Activated CD8-positive, alpha-beta memory T cell treated with anti-CD3 and anti-CD28 coated beads for 48 hours (primary cell): ENCODE results near the gene JAG1.
A peak's percentile ranks its signal among the peaks of the same experiment; 100 is the strongest.

ENCODE experiments used
- DNase-seq, 3 experiments: peaks; one replicate each; pipeline ENCODE4 v3.0.0-alpha.2; 2020; ENCODE audit warnings: low read depth in 2 of 3, low spot score in 2 of 3

The JAG1 gene

DNA sequence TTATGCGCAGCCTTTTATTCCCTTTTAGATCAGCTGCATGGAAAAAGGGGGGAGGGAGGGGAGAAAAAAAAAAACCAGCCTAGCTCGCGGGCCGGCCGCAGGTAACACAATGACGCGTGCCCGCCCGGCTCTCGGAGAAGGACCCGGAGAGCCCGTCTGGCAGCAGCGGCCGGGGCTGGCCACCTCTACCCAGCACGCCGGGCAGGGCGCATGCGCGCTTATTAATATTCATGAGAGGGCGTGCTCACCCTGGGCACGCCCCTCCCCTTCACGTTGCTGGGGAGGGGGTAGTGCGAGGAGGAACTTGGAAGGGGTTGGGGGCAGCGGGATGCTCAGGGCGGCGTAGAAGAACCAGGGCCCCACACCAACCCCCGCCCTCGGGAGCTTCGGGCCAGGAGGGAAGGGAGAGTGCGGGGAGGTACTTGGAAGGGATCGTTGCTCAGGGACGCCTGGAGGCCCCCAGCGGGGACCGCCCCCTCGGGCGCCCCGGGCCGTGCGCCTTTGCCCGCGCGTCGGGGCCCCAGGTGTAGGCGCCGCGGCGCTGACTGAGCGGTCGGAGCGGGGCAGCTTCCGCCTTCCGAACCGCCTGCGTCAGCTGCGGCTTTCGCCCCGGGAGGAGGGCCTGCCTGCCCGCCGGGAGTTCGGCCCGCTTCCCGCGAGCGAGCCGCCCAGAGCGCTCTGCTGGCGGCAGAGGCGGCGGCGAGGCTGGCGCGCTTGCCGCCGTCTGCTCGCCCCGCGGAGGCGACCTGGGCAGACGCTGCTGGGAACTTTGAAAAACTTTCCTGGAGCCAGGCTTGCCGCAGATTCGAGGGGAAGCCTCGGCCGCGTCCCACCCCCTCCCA lies at the start of gene JAG1:
TSS of gene JAG1 (minus strand) at position 158 of the 842 bp plus-strand sequence. CDS start 469 bp downstream, outside the sequence.
- peak; percentile 43 to 52 (median 47) for DNase-seq

DNA sequence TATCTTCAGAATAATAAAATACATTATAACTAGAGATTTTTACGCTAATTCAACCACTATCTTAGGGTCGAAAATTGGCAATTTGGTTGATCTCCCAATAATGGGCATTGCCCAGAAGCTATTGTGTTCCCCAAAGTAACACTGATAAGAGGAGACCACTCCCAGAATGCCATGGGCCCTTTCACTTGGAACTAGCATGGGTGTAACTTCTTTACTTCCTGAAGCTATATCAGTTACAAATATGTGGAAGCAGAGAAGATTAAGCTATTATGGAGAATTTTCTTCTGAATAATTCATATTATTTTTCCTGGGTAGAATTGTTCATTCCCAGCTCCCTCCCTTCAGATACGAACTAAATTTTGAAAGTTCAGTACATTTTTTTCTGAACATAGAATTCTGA lies 48.2 kb upstream of the JAG1 start:
- DNase-seq = no peak

- no peak for DNase-seq
Observed at GRCh38 chr20:10721137-10721896, 47.5 kb upstream of the JAG1 start.

DNA sequence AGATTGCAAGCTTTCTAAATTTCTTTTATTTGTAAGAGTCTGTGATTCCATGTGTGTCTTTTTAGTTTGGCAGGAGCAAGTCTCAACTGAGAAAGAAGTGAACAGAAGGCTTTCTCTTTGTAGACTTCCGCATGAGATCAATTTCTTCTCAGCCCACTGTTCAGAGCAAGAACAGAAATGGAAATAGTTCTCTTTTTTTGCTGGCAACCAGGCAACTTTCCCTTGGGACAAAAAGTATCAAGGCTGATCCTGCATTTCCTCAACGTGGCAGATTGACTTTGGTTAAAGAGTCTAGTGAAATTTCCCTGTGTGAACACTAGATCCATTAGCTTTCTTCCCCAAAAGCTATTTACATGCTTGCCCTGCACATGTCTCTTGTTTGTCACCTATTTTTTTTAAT lies 46.8 kb upstream of the JAG1 start:
- DNase-seq = no peak

GRCh38 chr20:10719740-10720385 lies 46.1 kb upstream of the JAG1 start:
- DNase-seq = no peak

GRCh38 chr20:10718661-10719060 lies 44.9 kb upstream of the JAG1 start:
- no peak for DNase-seq

DNA sequence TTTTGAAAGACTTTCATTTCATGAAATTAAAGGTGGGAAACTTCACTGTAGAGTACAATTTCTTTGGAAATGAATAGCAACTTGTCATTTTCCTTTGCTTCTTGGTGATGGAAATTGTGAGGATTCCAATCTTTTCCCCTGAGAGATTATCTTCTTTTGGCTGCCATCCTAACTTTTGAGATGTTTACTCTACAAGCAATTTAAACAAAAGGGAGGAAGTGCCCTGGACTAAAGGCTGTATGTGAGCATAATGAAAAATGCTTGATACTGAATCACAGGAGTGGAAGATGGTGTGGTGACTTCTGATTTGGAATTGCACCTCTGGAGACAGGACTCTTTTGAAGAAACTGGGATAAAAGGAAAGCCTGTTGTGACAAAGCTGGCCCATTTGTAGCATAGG lies 43.1 kb upstream of the JAG1 start:
- DNase-seq = no peak

DNA sequence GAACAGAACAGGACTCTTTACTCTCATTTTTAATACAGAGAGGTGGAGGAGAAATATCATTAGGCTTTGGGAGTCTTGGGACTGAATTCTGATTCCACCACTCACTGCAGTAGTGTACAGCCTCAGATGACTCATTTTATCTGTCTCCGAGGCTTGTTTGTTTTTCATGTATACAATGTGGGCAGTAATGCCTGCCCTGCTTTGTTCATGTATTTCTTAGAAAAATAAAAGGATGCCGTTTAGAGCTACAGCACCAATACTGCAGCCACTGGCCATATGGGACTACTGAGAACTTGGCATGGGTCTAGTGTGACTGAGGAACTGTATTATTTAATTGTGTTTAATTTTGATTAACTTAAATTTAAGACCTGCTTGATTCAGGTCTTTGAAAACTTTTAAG lies 41.2 kb upstream of the JAG1 start:
- DNase-seq = no peak

- no peak for DNase-seq
Observed at GRCh38 chr20:10714236-10714975, 40.6 kb upstream of the JAG1 start.

GRCh38 chr20:10713161-10713560 lies 39.4 kb upstream of the JAG1 start:
- DNase-seq = no peak

DNA sequence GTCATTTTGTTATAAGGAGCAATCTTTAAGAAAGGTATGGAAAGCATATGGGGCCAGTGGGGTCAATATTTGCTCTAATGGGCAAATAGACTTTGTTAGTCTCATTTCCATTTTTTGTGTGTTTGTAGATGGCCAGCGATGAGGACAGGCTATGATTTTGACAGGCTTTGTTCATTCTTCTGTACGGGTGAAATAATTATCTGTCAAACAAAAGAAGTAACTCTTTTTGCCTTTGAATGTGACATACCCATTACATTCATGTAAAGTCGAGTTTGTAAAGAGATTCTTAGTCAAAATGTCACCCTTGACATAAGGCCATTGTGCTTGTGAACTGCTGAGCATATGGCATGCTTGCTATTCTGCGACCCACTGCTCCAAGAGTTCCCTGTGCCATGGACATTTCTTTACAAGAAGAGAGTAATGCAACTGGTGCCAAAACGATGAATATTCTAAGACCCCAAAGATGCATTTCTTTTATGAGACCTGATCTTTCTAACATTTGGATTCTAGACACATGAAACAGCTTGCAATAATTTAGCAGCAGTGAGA lies 38.2 kb upstream of the JAG1 start:
- DNase-seq = no peak

DNA sequence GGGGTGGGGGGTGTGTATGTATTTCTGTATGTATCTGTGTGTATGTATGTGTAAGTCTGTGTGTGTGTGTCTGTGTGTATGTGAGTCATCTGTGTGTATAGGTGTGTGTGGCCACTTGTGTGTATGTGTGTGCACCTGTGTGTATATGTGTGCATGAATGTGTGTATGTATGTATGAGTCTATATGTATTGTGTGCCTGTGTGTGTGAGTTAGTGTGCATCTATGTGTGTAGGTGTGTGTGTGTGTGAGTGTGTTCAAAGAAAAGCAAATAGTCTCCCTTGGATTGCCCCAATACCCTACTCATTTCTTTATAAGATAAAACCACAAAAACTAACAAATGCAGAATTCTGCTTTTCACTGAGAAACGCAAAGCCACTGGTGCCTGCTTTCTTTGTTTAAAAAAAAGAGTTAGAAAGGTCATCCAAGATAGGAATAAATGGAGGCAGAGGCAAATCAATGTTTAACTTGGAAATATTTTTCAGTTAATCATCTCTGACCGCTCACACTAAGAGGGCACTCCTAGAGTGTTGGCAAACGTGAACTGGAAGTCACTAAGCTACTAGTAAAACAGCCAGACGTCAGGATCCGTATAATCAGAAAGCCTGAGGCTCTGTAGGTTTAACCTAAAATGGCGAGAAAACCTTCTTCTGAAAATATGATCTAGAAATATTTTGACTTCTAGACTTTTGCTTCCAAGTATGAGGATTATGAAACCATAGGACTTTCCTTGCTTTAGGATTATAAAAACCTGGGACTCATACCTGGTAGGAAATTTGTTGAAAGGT lies 37.4 kb upstream of the JAG1 start:
- DNase-seq = no peak

DNA sequence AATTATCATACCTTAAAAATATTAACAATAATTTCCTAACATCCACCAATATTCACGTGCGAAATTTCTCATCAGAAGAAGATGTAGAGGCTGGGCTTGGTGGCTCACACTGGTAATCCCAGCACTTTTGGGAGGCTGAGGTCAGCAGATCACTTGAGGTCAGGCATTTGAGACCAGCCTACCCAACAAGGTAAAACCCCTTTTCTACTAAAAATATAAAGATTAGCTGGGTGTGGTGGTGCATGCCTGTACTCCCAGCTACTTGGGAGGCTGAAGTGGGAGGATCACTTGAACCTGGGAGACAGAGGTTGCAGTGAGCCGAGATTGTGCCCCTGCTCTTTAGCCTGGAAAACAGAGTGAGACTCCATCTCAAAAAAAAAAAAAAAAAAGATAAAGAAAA lies 36.1 kb upstream of the JAG1 start:
- no peak for DNase-seq

GRCh38 chr20:10708351-10709185 lies 34.8 kb upstream of the JAG1 start:
- no peak for DNase-seq

DNA sequence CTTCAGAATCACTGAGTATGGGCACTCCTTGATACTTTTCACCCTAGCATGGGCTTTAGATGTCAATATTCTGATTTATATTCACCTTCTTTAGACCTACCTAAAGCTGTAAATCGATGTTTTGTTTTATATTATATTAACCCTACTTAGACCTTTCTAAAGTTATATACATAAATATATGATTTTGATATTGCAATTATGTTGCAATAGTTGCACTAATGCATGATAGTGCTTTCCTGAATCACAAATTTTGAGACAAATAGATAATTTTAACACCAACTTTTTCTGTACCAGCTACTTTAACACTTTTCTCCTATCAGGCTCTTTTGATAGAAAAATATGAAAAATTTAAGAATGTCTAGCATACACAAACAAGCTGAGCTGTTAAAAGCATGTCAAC lies 34.0 kb upstream of the JAG1 start:
- no peak for DNase-seq

GRCh38 chr20:10707068-10707467 lies 33.3 kb upstream of the JAG1 start:
- no peak for DNase-seq

DNA sequence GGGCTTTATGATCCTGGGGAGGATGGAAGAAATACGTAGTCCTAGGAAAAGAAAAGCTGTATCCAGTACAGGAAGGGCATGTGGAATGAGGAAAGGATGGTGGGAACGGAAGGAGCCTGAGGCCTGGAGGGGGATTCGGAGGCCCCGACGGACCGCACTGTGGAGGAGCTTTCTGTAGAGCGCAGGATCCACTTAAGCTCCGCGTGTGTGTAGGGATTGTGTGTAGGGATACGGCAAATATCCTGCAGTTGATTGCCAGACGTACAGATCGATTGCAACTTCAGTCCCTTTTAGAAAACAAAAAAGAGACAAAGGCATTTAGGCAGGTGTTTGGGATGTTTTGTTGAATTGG lies 32.6 kb upstream of the JAG1 start:
- DNase-seq = no peak

GRCh38 chr20:10705801-10706459 lies 32.1 kb upstream of the JAG1 start:
- no peak for DNase-seq

DNA sequence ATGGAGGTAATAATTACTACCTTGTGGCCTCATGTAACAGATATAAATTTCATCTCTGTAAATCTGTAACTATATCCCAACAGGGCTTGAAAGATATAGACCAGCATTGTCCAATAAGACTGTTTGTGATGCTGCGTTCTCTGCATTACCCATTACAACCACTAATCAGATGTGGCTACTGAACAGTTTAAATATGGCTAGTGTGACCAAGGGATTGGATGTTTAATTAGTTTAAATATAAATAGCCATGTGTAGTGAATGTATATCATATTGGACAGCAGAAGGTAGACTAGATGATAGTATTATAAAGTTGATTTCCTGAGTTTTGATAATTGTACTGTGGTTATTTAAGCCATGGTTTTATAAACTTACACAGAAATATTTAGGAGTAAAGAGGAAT lies 27.8 kb upstream of the JAG1 start:
- DNase-seq = no peak
